Lower lobe of right lung (tissue), 2 donors: ENCODE data around the gene GAREM1. TPM values are rescaled to one million over a fixed set of nuclear protein-coding genes. Genes with fewer than 3 reads are reported as not detected.
A peak's percentile ranks its signal among the peaks of the same experiment; 100 is the strongest.

Source experiments
- ATAC-seq, 2 donors: fragments of 200-7000 bp; cut with Tn5 transposase; one replicate each; pipeline ENCODE4 v1.9.1; 2020 to 2022; ENCODE audit warnings: mild to moderate bottlenecking in 2 of 2, moderate library complexity in 2 of 2
- DNase-seq: peaks from one replicate; pipeline ENCODE4 v3.0.0-alpha.2; 2020
- H3K27ac ChIP-seq: fragments of 200-600 bp; one replicate; pipeline ENCODE4 v1.8.0; 2022
- H3K27me3 ChIP-seq: fragments of 200-600 bp; one replicate; pipeline ENCODE4 v1.8.0; 2022; ENCODE audit warnings: low read depth
- H3K36me3 ChIP-seq: fragments of 200-600 bp; one replicate; pipeline ENCODE4 v1.8.0; 2022; ENCODE audit warnings: mild to moderate bottlenecking
- H3K4me1 ChIP-seq: fragments of 200-600 bp; one replicate; pipeline ENCODE4 v1.8.0; 2022
- H3K4me3 ChIP-seq: fragments of 200-600 bp; one replicate; pipeline ENCODE4 v1.8.0; 2022; ENCODE audit warnings: mild to moderate bottlenecking
- H3K9me3 ChIP-seq: fragments of 200-600 bp; one replicate; pipeline ENCODE4 v1.8.0; 2022
- intact Hi-C: fragments of 100-400 bp; cut with DNase I; formaldehyde crosslinking; loops from one replicate; pipeline ENCODE4 v1.11.0; 2022
- total RNA-seq: library from RNA; stranded (reverse); fragmentation: NEBNext Ultra II Directional; extraction: Animal tissue kit (Norgen Biotek cat#: 25700); gene quantifications from one replicate; pipeline ENCODE4 v1.2.1, GENCODE V29; 2021
- TF ChIP-seq, protein P1 (sequence below): fragments of 200-600 bp; IDR thresholded peaks from one replicate; pipeline ENCODE4 v1.8.0; 2022; ENCODE audit warnings: antibody characterized with exemption, mild to moderate bottlenecking
- donor health status: DM: no; HTN: yes; CAD: no; lungs with severe emphysema.

GAREM1 gene
- total RNA-seq, 1 donor from 2014 or later = 10.3 TPM

GRCh38 chr18:32337347-32337746 lies 133.3 kb downstream of the GAREM1 start:
- Histone ChIP-seq H3K27ac (no peak overlapping the region), H3K36me3 (no peaks in the 10 kb centered on the region), H3K4me1 (no peaks in the 10 kb centered on the region), H3K27me3 (no peaks in the 10 kb centered on the region), H3K4me3 (no peak overlapping the region), H3K9me3 (no peaks in the 10 kb centered on the region)
- intact Hi-C loops = no loop called here
- DNase-seq = no peak
- no peak for ATAC-seq
- TF ChIP-seq, protein P1, sequence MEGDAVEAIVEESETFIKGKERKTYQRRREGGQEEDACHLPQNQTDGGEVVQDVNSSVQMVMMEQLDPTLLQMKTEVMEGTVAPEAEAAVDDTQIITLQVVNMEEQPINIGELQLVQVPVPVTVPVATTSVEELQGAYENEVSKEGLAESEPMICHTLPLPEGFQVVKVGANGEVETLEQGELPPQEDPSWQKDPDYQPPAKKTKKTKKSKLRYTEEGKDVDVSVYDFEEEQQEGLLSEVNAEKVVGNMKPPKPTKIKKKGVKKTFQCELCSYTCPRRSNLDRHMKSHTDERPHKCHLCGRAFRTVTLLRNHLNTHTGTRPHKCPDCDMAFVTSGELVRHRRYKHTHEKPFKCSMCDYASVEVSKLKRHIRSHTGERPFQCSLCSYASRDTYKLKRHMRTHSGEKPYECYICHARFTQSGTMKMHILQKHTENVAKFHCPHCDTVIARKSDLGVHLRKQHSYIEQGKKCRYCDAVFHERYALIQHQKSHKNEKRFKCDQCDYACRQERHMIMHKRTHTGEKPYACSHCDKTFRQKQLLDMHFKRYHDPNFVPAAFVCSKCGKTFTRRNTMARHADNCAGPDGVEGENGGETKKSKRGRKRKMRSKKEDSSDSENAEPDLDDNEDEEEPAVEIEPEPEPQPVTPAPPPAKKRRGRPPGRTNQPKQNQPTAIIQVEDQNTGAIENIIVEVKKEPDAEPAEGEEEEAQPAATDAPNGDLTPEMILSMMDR = no peak

DNA sequence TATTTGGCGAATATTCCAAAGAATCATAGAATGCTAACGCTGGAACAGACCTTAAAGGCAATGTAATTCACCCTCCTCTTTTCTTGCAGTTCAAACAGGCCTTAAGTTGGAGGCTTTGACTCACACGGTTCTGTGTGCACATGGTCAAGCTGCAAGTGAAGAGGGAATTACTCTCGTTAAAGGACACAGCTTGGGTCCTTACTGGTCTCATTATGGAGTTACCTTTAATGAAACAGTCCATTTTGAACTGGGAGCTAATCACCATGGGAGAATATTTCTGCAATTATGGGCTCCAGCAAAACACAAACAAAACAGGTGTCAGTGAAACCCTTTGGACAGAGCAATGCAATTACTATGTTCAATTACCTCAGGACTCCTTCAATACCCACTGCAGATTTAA lies 135.5 kb downstream of the GAREM1 start:
- H3K27ac ChIP-seq = no peak overlapping the region
- intact Hi-C loops = no loop called here
- no peaks in the 10 kb centered on the region for H3K36me3 ChIP-seq
- H3K9me3 ChIP-seq = no peaks in the 10 kb centered on the region
- H3K4me3 ChIP-seq = no peak overlapping the region
- TF ChIP-seq, protein P1 = no peak
- H3K4me1 ChIP-seq = no peaks in the 10 kb centered on the region
- no peaks in the 10 kb centered on the region for H3K27me3 ChIP-seq
- no peak for DNase-seq
- ATAC-seq = no peak

DNA sequence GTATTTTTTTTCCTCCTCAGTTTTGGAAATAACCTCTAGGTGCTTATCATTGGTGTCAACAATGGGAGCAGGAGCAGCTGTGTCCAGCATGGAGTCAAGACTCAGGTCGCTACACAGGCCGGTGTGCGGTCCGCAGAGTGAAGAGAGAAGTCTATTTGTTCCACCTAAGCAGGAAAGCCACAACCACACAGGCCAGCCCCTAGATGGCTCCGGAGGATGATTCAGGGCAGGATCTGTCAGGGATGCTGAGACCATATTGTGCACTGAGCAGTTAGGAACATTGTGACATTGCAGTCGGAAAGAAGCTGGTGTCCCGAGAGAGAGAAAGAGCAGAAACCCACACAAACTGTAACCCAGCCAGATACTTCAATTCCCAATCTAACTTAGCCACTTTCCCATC lies 136.9 kb downstream of the GAREM1 start:
- no peak overlapping the region for H3K4me3 ChIP-seq
- H3K27me3 ChIP-seq = no peaks in the 10 kb centered on the region
- no peaks in the 10 kb centered on the region for H3K9me3 ChIP-seq
- ATAC-seq (peak in 1 of 2 donors; percentile 21), DNase-seq (no peak)
- no peaks in the 10 kb centered on the region for H3K36me3 ChIP-seq
- no peak overlapping the region for H3K27ac ChIP-seq
- TF ChIP-seq, protein P1 = no peak
- intact Hi-C loops = no loop called here
- no peaks in the 10 kb centered on the region for H3K4me1 ChIP-seq

- Histone ChIP-seq H3K27me3 (no peaks in the 10 kb centered on the region), H3K36me3 (no peaks in the 10 kb centered on the region), H3K27ac (no peak overlapping the region), H3K4me1 (no peaks in the 10 kb centered on the region), H3K4me3 (no peak overlapping the region), H3K9me3 (no peaks in the 10 kb centered on the region)
- TF ChIP-seq, protein P1 = no peak
- intact Hi-C loops = no loop called here
- no peak for ATAC-seq
- no peak for DNase-seq
Measured at GRCh38 chr18:32332708-32333107, 138.0 kb downstream of the GAREM1 start.

DNA sequence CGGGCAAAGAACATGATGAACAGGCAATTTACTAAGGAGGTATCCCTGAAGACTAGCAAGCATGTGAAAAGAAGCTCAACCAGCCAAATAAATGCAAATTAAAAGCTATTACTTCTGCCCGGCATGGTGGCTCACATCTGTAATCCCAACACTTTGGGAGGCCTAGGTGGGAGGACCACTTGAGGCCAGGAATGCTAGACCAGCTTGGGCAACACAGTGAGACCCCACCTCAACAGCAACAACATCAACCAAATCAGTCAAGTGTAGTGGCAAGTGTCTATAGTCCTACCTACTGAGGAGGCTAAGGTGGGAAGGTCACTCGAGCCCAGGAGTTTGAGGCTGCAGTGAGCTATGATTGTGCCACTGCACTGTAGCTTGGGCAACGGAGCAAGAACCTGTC lies 141.7 kb downstream of the GAREM1 start:
- no peak for DNase-seq
- Histone ChIP-seq H3K27ac (no peak overlapping the region), H3K9me3 (no peaks in the 10 kb centered on the region), H3K36me3 (no peaks in the 10 kb centered on the region), H3K4me3 (no peak overlapping the region), H3K27me3 (no peaks in the 10 kb centered on the region), H3K4me1 (peaks cover 7% of the 10 kb centered on the region)
- intact Hi-C loops = no loop called here
- TF ChIP-seq, protein P1 = no peak
- no peak for ATAC-seq

DNA sequence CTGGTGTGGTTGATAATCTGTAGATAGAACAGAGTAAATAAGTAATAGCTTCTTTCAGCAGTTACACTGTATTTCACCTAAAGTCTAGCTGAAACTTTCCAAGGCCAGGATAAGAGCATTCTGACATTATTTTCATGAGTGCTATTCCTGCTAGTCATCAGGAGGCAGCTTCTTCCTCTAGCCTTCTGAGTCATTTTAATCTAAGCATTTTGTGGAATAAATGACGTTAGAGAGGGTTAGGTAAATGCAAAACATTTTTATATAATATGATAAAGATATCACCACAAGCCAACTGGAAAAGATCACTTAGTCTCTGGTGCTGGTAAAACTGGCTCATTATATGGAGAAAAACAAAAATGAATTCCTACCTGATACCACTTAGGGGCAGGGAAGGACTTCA lies 142.3 kb downstream of the GAREM1 start:
- intact Hi-C loops = no loop called here
- ATAC-seq = no peak

More for the DNA sequence above, 142.3 kb downstream of the GAREM1 start:
- H3K4me3 ChIP-seq = no peak overlapping the region
- no peaks in the 10 kb centered on the region for H3K36me3 ChIP-seq
- TF ChIP-seq, protein P1 = no peak
- no peak for DNase-seq
- H3K9me3 ChIP-seq = no peaks in the 10 kb centered on the region
- no peak overlapping the region for H3K27ac ChIP-seq
- H3K27me3 ChIP-seq = no peaks in the 10 kb centered on the region
- H3K4me1 ChIP-seq = peaks cover 7% of the 10 kb centered on the region
